Measurements from ENCODE around the gene LRRC71. TPM values are rescaled to one million over a fixed set of nuclear protein-coding genes. Genes with fewer than 3 reads are reported as not detected.

Gene LRRC71
- total and polyA plus RNA-seq, 2 experiments from 2014 or later, result 0.24 TPM; not detected in 1

- no peaks in the 10 kb centered on the region; the same call in 1 of the 2 replicates for H3K4me1 ChIP-seq (ENCODE audit: insufficient read depth)
- TF ChIP-seq NANOG (IDR thresholded peaks at IDR 0.05; ENCODE audit: borderline replicate concordance) (no peak), REST (IDR thresholded peaks at IDR 0.05; ENCODE audit: unreplicated experiment) (no peak), EZH2 (IDR thresholded peaks at IDR 0.05; ENCODE audit: low read depth, unreplicated experiment) (no peak), EZH2phosphoT487 (IDR thresholded peaks at IDR 0.05; ENCODE audit: unreplicated experiment) (no peak), CTCF (conservative IDR thresholded peaks at IDR 0.05; ENCODE audit: low read depth in 2 of 2) (no peak)
Measured at GRCh38 chr1:156896490-156897033, 23.9 kb upstream of the LRRC71 start.

GRCh38 chr1:156897078-156897825, 23.2 kb upstream of the LRRC71 start:
- H3K27me3 Mint-ChIP-seq (ENCODE audit: insufficient read depth, low read depth, poor library complexity), result peaks cover 37% of the 10 kb centered on the region
- TF ChIP-seq JUNB (IDR thresholded peaks at IDR 0.05; ENCODE audit: unreplicated experiment), result no peak
- TF ChIP-seq ZNF331 (CRISPR knock-in tag; IDR thresholded peaks at IDR 0.05; ENCODE audit: low read depth), result no peak
- no peak for TF ChIP-seq CREB1 (CRISPR knock-in tag; IDR thresholded peaks at IDR 0.05; ENCODE audit: low read depth)
- no peak for TF ChIP-seq ETS1 (IDR thresholded peaks at IDR 0.05)
- no peak for TF ChIP-seq CTCF (conservative IDR thresholded peaks at IDR 0.05; ENCODE audit: low read depth in 2 of 2)
- no peak for TF ChIP-seq EZH2 (IDR thresholded peaks at IDR 0.05; ENCODE audit: low read depth, unreplicated experiment)
- TF ChIP-seq POLR2AphosphoS5 (IDR thresholded peaks at IDR 0.05; ENCODE audit: low read depth), result no peak
- TF ChIP-seq ZNF114 (CRISPR knock-in tag; IDR thresholded peaks at IDR 0.05), result no peak
- TF ChIP-seq STAT1 (IDR thresholded peaks at IDR 0.05; ENCODE audit: unreplicated experiment), result no peak
- no peak for TF ChIP-seq EZH2phosphoT487 (IDR thresholded peaks at IDR 0.05; ENCODE audit: unreplicated experiment)

More at GRCh38 chr1:156896490-156897033, 23.9 kb upstream of the LRRC71 start:
- H4K20me1 ChIP-seq (replicated peaks; ENCODE audit: insufficient read depth), result no peaks in the 10 kb centered on the region; the same call in 1 of the 2 replicates
- H3F3A ChIP-seq (replicated peaks; ENCODE audit: low read depth), result no peaks in the 10 kb centered on the region
- H3K9me2 ChIP-seq (ENCODE audit: insufficient read depth), result no peaks in the 10 kb centered on the region
- H3K36me3 ChIP-seq (ENCODE audit: insufficient read depth), result no peaks in the 10 kb centered on the region
- no peaks in the 10 kb centered on the region for H3K79me2 ChIP-seq (replicated peaks; ENCODE audit: insufficient read depth)
- H2AFZ ChIP-seq, result no peak overlapping the region
- ATAC-seq, result no peak
- Mint-ChIP-seq H3K4me1 (peaks cover 24% of the 10 kb centered on the region), H3K27ac (no peak overlapping the region), H3K36me3 (ENCODE audit: low read depth) (no peaks in the 10 kb centered on the region), H3K4me3 (no peak overlapping the region), H3K27me3 (ENCODE audit: insufficient read depth, low read depth, poor library complexity) (peaks cover 36% of the 10 kb centered on the region), H3K9me3 (no peaks in the 10 kb centered on the region)
- H3K4me2 ChIP-seq, result no peak overlapping the region
- H3K27ac ChIP-seq (ENCODE audit: low read depth), result no peak overlapping the region
- DNase-seq (ENCODE audit: low spot score), result peak; percentile 56
- H3K4me3 ChIP-seq, result no peak overlapping the region
- H3K27me3 ChIP-seq (ENCODE audit: insufficient read depth), result peaks cover 44% of the 10 kb centered on the region

More at GRCh38 chr1:156897078-156897825, 23.2 kb upstream of the LRRC71 start:
- Histone ChIP-seq H4K20me1 (replicated peaks; ENCODE audit: insufficient read depth) (no peaks in the 10 kb centered on the region; the same call in 1 of the 2 replicates), H2AFZ (no peak overlapping the region), H3K4me3 (no peak overlapping the region), H3K4me2 (no peak overlapping the region), H3K9me2 (ENCODE audit: insufficient read depth) (no peaks in the 10 kb centered on the region), H3K36me3 (ENCODE audit: insufficient read depth) (no peaks in the 10 kb centered on the region), H3K27me3 (ENCODE audit: insufficient read depth) (peaks cover 37% of the 10 kb centered on the region), H3K27ac (ENCODE audit: low read depth) (no peak overlapping the region), H3K79me2 (replicated peaks; ENCODE audit: insufficient read depth) (no peaks in the 10 kb centered on the region), H3K4me1 (ENCODE audit: insufficient read depth) (peaks cover under 1% of the 10 kb centered on the region; the same call in 1 of the 2 replicates), H3F3A (replicated peaks; ENCODE audit: low read depth) (no peaks in the 10 kb centered on the region)
- peak overlapping the region; percentile 26; the same call in 1 of the 2 replicates for H3K27ac Mint-ChIP-seq
- no peak for ATAC-seq
- peaks cover 28% of the 10 kb centered on the region for H3K4me1 Mint-ChIP-seq
- H3K4me3 Mint-ChIP-seq, result no peak overlapping the region
- H3K9me3 Mint-ChIP-seq, result no peaks in the 10 kb centered on the region
- no peak for DNase-seq (ENCODE audit: low spot score)
- H3K36me3 Mint-ChIP-seq (ENCODE audit: low read depth), result no peaks in the 10 kb centered on the region

Measured in GM23338 (cell line).